ENCODE results near the gene IL10.

The IL10 gene

DNA sequence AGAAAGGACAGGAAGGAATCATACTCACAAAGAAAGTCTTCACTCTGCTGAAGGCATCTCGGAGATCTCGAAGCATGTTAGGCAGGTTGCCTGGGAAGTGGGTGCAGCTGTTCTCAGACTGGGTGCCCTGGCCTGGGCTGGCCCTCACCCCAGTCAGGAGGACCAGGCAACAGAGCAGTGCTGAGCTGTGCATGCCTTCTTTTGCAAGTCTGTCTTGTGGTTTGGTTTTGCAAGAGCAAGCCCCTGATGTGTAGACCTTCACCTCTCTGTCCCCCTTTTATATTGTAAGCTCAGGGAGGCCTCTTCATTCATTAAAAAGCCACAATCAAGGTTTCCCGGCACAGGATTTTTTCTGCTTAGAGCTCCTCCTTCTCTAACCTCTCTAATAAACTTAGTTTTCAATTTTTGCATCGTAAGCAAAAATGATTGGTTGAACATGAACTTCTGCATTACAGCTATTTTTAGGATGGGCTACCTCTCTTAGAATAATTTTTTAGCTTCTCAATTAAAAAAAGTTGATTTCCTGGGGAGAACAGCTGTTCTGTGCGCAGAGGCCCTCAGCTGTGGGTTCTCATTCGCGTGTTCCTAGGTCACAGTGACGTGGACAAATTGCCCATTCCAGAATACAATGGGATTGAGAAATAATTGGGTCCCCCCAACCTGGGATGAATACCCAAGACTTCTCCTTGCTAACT is at the start of gene IL10:
IL10 (minus strand) TSS at position 252 of the 695 bp plus-strand sequence; CDS start at position 193, 59 bp downstream.
- DNase-seq = peak; percentile 59 to 74

DNA sequence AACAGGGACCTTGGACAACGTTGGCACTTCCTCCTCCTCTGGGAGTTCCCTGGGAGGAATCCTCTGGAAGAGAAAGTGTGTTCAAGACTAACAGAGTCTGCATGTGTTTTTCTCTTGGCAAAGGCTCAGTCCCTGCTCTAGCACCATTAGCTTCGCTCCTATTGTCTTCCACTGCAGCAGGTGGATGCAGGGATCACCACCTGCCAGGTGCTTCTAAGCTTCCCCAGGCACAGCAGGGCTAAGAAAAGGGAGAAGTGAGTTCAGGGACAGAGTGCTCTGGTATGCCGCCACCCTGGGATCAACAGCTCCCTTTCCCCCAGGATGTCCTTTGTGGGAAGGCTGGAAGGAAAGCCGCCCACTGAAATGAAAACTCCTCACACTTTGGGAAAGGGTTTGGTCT is 49.2 kb upstream of the IL10 start:
- no peak for DNase-seq

DNA sequence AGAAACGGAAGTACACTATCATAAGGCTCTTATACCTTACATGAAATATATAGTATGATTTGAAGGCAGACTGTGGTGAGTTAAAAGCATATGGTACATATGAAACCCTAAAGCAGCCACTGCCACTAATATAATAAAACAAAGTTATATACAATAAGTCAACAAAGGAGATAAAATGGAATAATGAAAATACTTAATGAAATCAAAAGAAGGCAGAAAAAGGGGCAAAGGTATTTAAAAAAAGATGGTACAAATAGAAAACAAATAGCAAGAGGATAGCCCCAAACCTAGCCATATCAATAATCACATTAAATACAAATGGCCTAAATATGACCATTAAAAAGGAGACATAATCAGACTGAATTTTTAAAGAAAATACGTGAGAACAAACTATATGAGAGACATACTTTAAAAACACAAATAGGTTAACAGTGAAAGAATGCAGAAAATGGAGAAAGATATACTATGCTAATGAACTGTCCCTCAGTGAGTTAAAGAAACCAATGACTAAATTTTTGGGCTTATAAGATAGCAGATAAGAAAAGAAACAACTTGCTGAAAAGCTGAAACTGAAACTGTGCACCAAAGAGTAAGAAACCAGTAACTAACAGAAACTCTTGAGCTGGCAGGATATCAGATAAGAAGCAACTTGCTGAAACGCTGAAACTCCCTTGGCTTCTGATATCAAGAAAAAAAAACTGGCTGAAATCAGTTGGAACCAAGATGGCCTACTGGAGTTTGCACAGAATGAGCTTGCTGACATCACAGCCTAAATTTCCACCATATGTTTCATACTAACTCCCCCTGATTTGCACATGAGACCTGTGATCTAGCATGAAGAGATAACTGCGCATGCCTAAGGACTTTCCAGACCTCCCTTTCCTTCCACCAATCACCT is 44.3 kb upstream of the IL10 start:
- DNase-seq = no peak

DNA sequence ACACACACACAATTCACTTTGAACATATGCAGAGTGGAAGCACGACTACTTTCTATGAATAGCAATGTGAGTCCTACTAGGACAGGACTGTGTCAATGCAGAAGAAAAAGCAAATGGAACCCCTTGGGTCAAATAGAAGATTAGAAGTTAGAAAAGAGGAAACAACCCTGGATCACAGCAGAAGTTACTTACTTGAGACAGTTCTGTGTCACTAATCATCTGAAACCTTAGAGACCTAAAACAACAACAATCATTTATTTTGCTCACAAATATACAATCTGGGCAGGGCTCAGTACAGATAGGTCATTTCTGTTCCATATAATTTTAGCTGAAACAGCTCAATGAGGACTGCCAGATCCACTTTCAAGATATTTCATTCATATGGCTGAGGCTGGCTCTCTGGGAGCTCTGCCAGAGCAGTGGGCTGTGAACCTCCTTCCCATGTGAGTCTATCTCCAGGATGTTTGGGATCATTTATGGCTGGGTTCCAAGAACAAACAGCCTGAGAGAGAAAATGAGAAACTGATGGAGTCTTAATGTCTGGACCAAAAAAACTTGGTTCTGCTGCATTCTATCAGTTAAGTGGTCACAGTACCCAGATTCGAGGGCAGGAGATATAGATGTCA is 42.5 kb upstream of the IL10 start:
- no peak for DNase-seq

DNA sequence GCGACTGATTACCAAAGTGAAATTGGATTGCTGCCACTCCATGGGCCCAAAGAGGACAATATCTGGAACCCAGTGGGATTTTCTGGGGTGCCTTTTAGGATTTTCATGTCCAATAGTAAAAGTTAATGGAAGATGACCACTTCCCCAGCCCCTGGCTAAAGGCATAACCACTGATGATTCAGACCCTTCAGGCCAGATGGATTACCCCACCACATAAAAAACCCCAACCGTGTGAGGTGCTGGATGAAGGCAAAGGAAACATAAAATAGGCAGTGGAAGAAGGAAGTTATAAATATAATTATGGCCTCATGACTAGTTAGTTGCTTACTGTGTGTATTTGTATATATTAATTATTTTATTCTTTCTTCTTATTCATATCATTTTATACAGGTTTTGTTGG is 40.2 kb upstream of the IL10 start:
- no peak for DNase-seq

DNA sequence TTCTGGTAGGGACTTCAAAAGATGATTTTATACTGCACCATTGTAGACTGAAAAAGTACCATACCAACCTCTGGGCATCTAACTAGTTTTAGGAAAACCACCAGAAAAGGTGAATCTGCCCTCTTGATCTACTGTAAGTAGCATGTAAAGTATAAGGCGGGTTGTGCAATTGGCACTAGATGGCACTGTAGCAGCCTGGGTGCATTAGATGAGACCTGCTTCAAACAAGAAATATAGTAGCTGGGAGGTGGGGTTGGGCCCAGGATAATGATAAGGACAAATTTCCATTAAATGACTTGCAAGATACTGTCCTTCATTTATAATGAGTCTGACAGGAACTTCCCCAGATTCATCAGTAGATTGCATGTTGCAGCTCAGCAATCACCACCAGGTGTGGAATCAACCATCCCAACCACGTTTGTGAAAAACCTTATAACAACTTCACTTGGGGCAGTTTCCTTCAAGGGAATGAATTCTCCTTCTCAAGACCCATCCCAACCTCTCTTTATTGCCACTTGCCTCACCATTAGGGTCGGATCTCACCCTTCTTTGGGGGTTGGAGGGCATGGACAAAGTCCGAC is 37.3 kb upstream of the IL10 start:
- peak; percentile 39 to 58 for DNase-seq

DNA sequence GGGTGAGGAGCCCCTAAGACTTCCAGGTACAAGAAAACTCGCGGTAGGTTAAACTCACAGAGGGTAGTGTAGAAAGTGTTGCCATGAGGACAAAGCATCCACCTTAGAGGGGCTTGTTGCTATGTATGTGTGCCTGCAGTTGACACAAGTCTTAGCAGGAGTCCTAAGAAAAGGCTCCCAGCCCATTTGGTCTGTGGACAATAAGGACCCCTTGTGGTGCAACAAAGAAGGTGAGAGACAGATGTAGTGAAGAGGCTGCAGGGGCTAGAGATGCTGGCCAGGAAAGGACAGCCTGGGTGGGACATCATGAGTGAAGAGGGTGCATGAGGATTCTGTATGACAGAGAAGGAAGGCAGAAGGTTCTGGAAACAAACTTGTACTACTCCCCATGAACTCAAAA is 36.3 kb upstream of the IL10 start:
- peak; percentile 52 to 58 for DNase-seq

DNA sequence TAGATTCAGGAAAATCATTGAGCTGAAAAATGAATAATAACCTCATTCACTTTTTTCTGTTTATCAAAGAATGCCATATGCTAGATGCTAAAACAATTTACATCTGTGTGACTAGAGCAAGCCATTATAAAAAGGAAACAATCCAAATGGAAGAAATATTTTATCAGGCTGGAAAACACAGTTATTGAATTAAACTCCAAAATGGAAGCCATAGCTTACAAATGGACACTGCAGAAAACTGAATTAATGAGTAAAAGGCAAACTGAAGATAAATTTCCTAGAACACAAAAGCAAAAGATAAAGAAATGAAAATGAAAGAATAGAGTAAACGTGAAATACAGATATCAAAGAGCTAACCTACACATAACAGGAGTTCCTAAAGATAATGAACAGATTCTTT is 33.1 kb upstream of the IL10 start:
- DNase-seq = no peak

DNA sequence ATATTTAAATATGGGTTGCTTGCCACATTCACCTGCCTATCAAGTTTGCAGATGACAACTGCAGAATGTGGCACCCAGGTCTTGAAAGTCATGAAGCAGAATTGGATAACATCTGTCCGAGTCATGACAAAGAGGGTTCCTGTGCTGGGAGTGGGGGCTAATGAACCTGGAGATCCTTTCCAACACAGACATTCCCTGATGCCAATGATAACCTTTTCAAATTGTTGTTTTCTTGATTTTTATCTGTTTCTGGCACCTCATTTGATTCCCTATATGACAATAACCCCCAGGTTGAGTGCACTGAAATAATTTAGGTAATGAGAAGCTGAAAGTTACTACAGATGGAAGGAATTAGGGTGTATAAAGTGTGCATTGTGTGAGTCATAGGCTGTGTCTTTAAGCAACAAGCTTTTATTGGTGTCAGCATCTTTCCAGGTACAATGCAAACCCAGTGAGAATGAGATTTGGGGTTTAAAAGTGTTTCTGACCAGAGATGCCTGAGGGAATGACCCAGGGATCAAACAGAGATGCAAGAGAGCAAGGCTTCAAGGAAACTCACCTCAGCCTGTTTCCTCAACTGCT is 32.0 kb upstream of the IL10 start:
- DNase-seq = no peak

DNA sequence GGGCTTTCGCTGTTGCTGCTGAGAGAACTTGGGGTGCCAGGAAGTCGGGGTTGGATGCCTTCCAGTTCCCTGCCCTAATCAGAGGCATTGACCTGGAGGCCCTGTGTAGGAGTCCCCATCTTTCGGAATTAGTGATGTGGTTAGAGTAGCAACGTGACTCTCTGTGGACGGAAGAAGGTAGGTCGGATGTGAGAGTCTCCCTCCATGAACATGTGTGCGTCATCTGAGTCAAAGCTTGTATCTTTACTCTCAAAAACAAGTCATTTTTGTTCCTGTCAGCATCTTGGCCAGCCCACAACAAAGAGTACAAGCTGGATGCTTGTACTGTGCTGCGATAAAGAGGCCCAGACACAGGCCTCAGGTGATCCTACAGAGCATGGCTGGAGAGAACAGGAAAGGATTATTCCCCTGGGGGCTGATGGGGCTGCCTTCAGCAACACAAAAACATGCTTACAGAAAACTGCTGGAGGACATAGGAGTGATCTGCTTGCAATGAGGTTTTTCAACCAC is 31.0 kb upstream of the IL10 start:
- DNase-seq = no peak

DNA sequence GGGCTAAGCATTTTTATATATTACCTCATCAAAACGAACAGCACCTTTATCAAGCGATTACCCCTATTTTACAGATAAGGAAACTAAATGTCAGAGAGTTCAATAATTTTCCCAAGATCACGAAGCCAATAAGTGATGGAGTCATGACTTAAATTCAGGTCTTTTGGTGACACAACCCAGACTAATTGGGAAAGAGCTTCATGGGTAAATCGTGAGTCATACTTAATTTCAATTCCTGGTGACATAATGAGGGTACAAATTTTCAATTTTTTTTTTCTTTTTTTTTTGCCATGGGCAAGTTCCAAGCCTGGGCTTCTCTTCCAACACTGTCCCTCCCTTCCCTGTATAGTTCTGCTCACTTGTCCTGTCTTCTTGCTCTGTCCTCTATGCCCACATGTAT is 30.1 kb upstream of the IL10 start:
- DNase-seq = peak; percentile 24 to 26

DNA sequence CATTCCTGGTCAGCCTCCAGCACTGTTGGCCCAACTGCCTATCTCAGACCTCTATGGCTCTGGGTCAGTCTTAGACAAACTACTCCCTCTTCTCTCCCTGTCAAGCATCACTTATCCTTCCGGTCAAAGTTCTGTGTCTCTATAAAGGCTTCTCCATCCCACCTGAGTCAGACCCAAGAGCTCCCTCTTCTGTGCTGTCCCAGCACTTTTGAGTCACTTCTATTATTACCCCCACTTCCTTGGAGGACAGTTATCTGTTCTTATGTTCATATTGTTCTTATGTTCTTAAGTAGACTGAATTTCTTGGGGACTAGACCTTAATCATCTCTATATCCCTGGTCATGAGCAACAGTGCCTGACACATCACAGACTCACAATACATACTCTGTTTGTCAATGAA is 29.2 kb upstream of the IL10 start:
- DNase-seq = peak; percentile 16 to 33

DNA sequence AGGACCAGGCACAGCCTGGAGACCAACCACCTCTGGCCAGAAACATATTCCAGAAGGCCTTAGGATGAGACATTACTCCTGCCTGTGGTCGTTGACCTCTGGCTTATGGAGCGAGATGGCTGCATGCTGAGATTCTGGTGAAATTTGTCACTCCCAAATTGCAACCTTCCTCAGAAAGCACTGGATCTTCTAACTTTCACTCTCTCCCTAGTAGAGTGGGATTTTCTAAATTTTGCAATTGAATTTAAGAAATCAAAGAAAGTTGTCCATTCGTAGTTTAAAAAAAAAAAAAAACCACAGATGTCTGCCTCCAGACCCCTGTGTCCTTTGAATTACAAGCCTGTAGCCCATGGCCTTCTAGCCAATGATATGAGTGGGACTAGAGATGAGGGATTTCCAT is 28.6 kb upstream of the IL10 start:
- no peak for DNase-seq

DNA sequence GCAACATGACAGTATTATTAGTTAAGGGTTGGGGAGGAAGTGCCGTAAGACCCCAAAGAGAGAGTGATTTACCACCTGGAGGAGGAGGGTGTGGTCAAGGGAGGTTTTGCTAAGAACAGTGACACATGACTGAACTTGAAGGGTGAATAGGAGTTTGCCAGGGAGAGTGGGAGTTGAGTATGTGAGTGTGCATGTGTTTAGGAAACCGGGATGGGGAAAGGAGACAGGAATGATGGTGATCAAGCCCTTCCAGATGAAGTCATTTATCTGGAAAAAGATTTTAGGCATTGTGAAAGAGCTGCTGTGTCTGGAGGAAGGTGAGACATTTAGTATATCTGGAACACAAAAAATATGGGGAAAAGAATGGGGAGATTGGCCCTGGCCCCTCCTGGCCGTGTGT is 28.1 kb upstream of the IL10 start:
- DNase-seq = no peak

DNA sequence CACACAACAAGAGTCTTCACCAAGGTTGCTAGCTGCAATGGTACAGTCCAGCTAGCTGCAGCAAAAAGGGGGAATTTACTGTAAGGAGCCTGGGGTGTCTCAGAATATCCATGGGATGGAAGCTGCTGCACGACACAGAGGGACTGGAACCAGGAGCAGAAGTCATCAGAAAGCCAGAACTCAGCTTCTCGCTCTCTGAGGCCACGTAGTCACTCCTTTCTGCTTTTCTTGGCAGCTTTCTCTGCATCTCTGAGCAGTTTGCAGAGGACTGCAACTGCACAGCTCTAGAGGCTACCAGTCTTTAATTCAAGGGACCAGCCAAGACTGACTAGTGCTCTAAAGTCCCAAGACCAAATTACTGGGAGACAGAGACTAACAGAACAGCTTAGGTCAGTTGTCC is 27.0 kb upstream of the IL10 start:
- no peak for DNase-seq

DNA sequence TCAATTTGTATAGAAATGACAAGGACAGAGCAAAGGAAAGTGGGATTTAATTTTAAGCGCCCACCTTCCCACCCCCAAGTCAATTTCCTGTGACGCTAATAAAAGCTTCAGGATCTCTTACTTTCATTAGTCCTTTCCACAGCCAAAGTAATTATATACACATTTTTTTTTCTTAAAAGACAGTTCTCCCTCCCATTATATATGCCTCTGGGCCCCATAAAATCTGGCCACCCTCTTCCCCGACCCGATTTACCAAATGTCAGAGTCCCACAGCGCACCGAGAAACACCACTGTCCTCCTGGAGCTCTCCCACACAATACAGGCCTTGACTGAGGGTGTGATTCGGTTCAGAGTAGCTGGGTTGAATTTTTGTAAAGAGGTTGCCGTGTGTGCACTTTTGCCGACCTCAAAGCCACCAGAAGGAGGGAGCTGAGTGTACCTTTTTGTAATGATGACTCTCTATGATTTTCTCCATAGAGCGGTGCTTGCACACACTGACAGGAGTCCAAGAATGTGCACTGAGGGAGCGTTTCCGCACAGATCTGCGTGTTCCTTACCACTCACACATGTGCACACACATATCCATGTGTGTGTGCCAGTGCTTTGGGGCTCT is 26.2 kb upstream of the IL10 start:
- no peak for DNase-seq

DNA sequence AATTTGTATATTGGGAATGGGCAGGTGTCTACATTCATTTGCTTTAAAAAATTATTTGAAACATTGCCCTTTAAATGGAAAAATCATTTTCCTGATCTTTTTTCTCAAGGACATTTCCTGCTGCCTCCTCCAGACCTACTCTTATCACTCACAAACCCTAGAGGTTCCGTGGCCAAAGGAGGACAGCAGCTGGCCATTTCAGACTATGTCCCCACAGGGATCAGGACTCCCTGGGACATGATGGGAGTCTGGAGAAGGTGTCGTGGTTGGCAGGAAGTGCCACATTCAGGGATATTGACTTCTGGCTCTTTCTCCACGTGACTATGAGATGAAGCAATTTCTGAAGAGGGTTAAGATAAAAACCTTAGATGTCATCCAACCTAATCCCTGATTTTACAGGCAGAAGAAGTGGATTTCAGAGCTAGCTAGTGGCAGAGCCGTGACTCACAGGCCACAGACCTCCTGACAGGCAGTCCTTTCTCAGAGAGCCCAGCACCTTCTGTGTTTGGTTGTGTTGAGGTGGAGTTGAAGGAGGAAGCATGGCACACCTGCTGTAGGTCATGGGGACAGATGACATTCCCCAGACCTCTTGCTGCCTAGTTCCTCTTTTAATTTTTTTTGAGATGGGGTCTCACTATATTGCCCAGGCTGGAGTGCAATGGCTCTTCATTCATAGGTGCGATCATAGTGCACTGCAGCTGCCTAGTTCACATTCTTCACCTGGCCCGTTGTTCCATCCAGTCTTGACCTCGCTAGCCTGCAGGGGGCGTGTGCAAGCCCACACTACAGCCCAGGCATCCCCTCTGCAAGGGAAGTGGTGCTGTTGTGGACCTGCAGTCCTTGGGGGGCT is 25.5 kb upstream of the IL10 start:
- DNase-seq = peak in 1 of 2 experiments; percentile 5

DNA sequence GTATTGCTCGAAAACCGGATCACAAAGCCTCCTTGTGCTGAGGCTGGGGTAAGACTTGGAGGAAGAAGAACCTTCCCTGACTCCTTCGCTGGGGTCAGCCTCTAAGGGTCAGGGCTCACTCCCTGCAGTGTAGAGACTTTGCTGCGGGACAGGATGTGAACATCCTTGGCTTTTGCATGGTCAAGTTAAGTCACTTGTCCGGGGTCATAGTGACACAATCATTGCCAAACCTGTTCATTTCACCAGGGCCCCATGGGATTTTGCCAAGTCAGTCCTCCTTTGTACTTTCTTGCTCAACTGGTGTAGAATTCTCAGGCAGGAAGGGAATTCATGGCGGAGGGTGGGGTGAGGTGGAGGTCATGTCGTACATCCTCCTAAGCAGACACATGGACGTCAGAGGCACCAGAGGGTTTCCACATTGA is 24.7 kb upstream of the IL10 start:
- DNase-seq = no peak

DNA sequence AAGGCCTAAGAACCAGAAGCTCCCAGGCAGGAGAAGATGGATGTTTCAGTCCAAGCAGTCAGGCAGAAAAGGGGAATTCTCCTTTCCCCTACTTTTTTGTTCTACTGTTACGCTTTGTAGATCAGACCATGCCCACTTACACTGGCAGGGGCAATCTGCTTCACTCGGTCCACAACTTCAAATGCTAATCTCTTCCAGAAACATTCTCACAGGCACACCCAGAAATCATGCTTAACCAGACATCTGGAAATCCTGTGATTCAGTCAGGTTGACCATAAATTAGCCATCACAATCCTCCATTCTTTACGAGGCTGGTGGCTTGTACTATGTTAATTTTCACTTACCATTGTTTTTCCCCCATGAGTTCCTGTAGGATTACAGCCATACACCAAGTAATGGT is 23.8 kb upstream of the IL10 start:
- no peak for DNase-seq

DNA sequence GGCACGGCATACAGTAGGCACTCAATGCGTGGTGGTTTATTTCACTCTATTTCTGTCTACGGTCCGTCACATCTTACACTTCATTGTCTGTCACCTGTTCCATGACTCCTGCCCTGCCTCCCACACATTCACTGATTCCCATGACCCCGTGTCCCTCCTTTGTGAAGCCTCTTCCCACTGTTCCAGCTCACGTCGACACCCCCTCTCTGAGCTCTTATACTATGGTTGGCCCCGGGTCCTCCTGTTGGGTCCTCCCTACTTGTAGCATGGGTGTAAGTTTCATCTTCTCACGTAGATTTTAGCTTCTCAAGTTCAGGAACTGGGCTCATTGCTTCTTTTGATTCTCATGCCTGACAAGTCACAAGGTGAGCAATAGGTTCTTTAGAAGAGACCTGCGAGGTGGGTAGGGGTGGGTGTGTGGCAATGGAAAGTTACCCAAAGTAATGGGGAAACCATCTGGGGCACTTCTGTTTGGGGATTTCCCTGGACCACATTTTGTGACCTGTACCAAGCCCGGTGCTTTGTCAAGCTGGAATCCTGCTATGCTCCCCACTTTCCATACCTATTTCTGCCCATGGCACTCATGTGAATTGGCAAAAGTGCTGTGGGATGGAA is 22.1 kb upstream of the IL10 start:
- DNase-seq = no peak

DNA sequence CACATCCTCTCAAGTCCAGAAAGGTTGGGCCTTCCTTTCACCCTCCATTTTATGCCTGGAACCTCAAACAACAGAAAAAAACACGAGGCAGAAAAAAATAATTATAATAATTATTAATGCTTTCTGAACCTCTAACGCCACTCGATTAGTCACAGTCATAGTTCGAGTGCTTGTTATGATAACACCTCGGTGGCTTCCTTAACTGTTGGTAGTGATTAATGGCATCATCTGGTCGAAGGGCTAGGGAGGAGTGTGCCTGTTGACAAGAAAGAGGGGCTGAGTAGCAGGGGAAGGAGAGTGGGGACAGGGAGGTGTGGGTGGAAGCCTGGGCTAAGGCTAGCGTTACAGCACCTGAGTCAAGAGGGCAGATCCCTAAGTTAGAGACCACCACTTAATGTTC is 21.3 kb upstream of the IL10 start:
- DNase-seq = no peak
